Gastroesophageal sphincter (tissue), 3 donors: ENCODE results near the gene POLR2L.

Experiments
- EP300 ChIP-seq: sonication (generic); formaldehyde crosslinking; IDR thresholded peaks from one replicate; pipeline ENCODE4 v1.6.1; 2017; ENCODE audit warnings: antibody characterized with exemption, mild to moderate bottlenecking
- POLR2A ChIP-seq, 2 donors: fragments of 450-650 bp; IDR thresholded peaks; one replicate each; pipeline ENCODE4 v1.6.1; 2017; ENCODE audit warnings: antibody characterized with exemption in 2 of 2, mild to moderate bottlenecking in 2 of 2, moderate library complexity in 1 of 2
- POLR2AphosphoS5 ChIP-seq: sonication (generic); formaldehyde crosslinking; IDR thresholded peaks from one replicate; pipeline ENCODE4 v1.6.1; 2017; ENCODE audit warnings: antibody characterized with exemption
- TF ChIP-seq, protein P1 (sequence below), 4 experiments: fragments of 200-600 bp in 2 of 4; fragments of 450-650 bp in 2 of 4; sonication (generic) in 1 of 4; IDR thresholded peaks; one replicate each; pipeline ENCODE4 v1.5.1; 2017 to 2019; ENCODE audit warnings: antibody characterized with exemption in 4 of 4, mild to moderate bottlenecking in 2 of 4, moderate library complexity in 2 of 4

DNA sequence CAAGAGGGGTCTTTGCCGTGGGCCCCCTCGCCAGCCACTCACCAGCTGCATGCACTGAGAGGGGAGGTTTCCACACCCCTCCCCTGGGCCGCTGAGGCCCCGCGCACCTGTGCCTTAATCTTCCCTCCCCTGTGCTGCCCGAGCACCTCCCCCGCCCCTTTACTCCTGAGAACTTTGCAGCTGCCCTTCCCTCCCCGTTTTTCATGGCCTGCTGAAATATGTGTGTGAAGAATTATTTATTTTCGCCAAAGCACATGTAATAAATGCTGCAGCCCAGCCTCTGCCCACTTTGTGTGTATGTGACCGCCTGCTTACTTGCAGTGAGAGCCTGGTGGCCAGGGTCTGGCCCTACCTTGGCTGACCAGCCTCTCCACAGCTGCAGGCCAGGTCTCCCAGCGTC is 17.4 kb downstream of the POLR2L start:
- no peak for TF ChIP-seq EP300
- TF ChIP-seq, protein P1, sequence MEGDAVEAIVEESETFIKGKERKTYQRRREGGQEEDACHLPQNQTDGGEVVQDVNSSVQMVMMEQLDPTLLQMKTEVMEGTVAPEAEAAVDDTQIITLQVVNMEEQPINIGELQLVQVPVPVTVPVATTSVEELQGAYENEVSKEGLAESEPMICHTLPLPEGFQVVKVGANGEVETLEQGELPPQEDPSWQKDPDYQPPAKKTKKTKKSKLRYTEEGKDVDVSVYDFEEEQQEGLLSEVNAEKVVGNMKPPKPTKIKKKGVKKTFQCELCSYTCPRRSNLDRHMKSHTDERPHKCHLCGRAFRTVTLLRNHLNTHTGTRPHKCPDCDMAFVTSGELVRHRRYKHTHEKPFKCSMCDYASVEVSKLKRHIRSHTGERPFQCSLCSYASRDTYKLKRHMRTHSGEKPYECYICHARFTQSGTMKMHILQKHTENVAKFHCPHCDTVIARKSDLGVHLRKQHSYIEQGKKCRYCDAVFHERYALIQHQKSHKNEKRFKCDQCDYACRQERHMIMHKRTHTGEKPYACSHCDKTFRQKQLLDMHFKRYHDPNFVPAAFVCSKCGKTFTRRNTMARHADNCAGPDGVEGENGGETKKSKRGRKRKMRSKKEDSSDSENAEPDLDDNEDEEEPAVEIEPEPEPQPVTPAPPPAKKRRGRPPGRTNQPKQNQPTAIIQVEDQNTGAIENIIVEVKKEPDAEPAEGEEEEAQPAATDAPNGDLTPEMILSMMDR (IDR thresholded peaks at IDR 0.05) = no peak
- no peak for TF ChIP-seq POLR2AphosphoS5
- TF ChIP-seq POLR2A (IDR thresholded peaks at IDR 0.05) = no peak
